Psoas muscle (tissue), 8 donors: Measurements from ENCODE around the gene RNF212. TPM values are rescaled to one million over a fixed set of nuclear protein-coding genes. Genes with fewer than 3 reads are reported as not detected.

ENCODE experiments used
- ATAC-seq, 4 donors: fragments of 200-7000 bp; cut with Tn5 transposase; one replicate each; pipeline ENCODE4 v1.9.1; 2020; ENCODE audit warnings: moderate library complexity in 3 of 4, mild to moderate bottlenecking in 2 of 4
- DNase-seq, 2 donors: peaks; one replicate each; pipeline ENCODE4 v3.0.0-alpha.2; 2020
- H3K27ac ChIP-seq: fragments of 200-600 bp; one replicate; pipeline ENCODE4 v1.8.0; 2022
- H3K27me3 ChIP-seq, 3 donors: fragments of 200-600 bp in 1 of 3; one replicate each; pipeline versions ENCODE4 v1.6.1 to v1.8.0; 2013 to 2022; ENCODE audit warnings: low read length in 2 of 3, mild to moderate bottlenecking in 2 of 3, moderate library complexity in 1 of 3; ENCODE audit not compliant: insufficient read depth in 3 of 3
- H3K36me3 ChIP-seq, 2 donors: fragments of 200-600 bp in 1 of 2; one replicate each; pipeline versions ENCODE4 v1.6.1 to v1.8.0; 2013 to 2022; ENCODE audit warnings: low read depth in 1 of 2, mild to moderate bottlenecking in 1 of 2, moderate library complexity in 1 of 2; ENCODE audit not compliant: insufficient read depth in 1 of 2
- H3K4me1 ChIP-seq: fragments of 200-600 bp; one replicate; pipeline ENCODE4 v1.8.0; 2022
- H3K4me3 ChIP-seq: fragments of 200-600 bp; one replicate; pipeline ENCODE4 v1.8.0; 2022; ENCODE audit warnings: mild to moderate bottlenecking
- H3K9me3 ChIP-seq: fragments of 200-600 bp; one replicate; pipeline ENCODE4 v1.8.0; 2022
- WGBS, 3 donors: extraction: QIAGEN DNeasy Blood & Tissue Kit; methylation state at CpG; one replicate each; pipeline versions ENCODE4 v1.1.6 to v1.1.7; 2013; 5-methylcytosine and 5-hydroxymethylcytosine counted together
- intact Hi-C, 2 donors: fragments of 100-400 bp; cut with DNase I; formaldehyde crosslinking; loops; one replicate each; pipeline versions ENCODE4 v1.11.0 to v1.14.2; 2022
- polyA plus RNA-seq, 3 donors: library from polyadenylated mRNA; stranded (reverse); fragments of 200-250 nt; gene quantifications; one replicate each; pipeline ENCODE4 v1.2.3, GENCODE V29; 2013
- total RNA-seq, 4 donors: library from RNA; stranded (reverse); fragmentation: NEBNext Ultra II Directional in 2 of 4; extraction: Animal tissue kit (Norgen Biotek cat#: 25700) in 2 of 4; gene quantifications; one replicate each; pipeline versions ENCODE4 v1.2.1 to v1.2.4, GENCODE V29; 2021 to 2023
- TF ChIP-seq, protein P1 (sequence below): fragments of 200-600 bp; IDR thresholded peaks from one replicate; pipeline ENCODE4 v1.8.0; 2022; ENCODE audit warnings: antibody characterized with exemption
- donor health status: healthy with polysubstance abuse.
- donor health status: DM: no; HTN: no; CAD: no; lungs with moderate emphysema.
- donor health status: Bipolar disorder and iron deficiency.
- donor health status: healthy.
- donor health status: DM: yes; HTN: yes; CAD: no.
- donor health status: DM: no; HTN: no; CAD: no.
- donor health status: DM: no; HTN: no; CAD: no.
- donor health status: DM: yes; HTN: yes; CAD: no.

Gene RNF212
- total and polyA plus RNA-seq, 7 donors: 0.03 to 1.5 (median 0.42) TPM

DNA sequence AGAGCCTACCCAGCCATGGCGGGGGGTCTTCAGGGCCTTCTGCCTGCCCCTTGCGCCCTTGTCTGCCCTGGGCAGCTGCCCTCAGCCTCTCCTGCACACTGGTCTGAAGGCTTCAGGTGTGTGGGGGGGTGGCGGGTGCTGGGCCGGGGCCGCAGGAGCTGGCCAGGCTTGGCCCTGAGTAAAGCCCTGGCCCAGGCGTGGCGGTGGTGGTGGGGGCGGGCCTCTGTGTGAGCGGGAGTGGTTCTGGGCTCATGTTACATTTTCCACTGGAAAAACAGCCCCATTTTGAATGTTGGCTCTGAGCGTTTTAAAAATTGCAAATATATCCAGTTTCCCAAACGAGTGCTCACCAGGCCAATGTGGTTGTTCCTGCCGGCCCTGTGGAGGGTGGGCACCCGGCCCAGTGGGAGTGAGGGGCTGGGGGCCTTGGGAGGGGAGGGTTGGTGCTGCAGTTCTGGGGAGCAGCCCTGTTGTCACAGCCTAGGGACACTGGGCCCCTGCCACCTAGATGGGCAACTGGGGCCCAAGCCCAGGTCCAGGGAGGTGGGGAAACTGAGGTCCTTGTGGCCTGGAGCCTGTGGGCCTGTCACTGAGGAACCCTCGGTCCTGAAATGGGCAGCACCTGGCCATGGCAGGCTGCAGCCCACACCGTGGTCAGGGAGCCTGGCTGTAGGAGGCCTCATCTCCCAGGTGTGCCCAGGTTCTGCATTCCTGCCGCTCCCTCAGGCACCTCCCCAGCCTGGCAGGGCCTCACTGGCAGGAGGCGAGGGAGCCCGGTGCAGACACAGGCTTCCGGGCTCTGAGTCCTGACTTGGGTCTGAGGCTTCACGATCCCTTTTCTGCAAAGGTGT lies 73.6 kb downstream of the RNF212 start:
- TF ChIP-seq, protein P1, sequence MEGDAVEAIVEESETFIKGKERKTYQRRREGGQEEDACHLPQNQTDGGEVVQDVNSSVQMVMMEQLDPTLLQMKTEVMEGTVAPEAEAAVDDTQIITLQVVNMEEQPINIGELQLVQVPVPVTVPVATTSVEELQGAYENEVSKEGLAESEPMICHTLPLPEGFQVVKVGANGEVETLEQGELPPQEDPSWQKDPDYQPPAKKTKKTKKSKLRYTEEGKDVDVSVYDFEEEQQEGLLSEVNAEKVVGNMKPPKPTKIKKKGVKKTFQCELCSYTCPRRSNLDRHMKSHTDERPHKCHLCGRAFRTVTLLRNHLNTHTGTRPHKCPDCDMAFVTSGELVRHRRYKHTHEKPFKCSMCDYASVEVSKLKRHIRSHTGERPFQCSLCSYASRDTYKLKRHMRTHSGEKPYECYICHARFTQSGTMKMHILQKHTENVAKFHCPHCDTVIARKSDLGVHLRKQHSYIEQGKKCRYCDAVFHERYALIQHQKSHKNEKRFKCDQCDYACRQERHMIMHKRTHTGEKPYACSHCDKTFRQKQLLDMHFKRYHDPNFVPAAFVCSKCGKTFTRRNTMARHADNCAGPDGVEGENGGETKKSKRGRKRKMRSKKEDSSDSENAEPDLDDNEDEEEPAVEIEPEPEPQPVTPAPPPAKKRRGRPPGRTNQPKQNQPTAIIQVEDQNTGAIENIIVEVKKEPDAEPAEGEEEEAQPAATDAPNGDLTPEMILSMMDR: no peak
- WGBS, 3 donors: 56 to 66% (median 59%) methylated on average over 18 to 20 of the region's 20 CpGs
- no peak overlapping the region for H3K27ac ChIP-seq
- ATAC-seq (no peak), DNase-seq (peak in 1 of 2 donors; percentile 56)
- no peaks in the 10 kb centered on the region for H3K4me1 ChIP-seq
- intact Hi-C loops: no loop called here
- peaks cover 0 to 57% (median 8%) of the 10 kb centered on the region in 3 donors for H3K27me3 ChIP-seq
- H3K9me3 ChIP-seq: no peaks in the 10 kb centered on the region
- no peak overlapping the region for H3K4me3 ChIP-seq
- no peaks in the 10 kb centered on the region for H3K36me3 ChIP-seq

DNA sequence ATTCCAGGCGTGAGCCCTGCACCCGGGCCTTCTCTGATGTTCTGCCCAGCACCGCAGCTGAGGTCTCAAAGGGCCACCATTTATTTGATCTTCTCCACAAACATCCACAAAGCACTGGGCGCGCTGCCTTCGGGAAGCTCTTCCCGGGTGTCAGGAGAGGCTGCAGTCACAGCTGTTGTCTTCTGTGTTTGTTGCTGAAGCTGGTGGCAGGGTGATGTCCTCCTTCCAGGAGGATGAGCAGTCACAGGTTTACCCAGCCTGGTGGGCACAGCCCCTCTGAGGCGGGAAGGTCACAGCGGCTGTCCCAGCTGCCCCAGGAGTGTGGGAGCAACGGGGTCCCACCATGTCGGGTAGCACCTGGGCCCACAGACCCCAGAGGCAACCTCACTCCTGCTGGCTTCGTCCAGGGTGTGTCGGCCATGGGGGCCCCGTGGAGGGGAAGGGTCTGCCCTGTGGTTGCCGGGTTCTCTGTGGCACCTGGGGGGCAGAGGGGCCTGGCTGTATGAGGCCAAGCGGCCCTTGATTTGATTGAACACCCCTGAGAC lies 74.3 kb downstream of the RNF212 start:
- Histone ChIP-seq H3K9me3 (no peaks in the 10 kb centered on the region), H3K27ac (no peak overlapping the region), H3K36me3 (no peaks in the 10 kb centered on the region), H3K27me3 (peaks cover 0 to 57% (median 13%) of the 10 kb centered on the region in 3 donors), H3K4me3 (no peak overlapping the region), H3K4me1 (no peaks in the 10 kb centered on the region)
- TF ChIP-seq, protein P1: no peak
- intact Hi-C loops: no loop called here
- DNase-seq: no peak
- 53 to 67% (median 56%) methylated on average over 14 to 16 of the region's 16 CpGs for WGBS, 3 donors
- ATAC-seq: no peak

- H3K9me3 ChIP-seq: no peaks in the 10 kb centered on the region
- H3K4me3 ChIP-seq: no peak overlapping the region
- H3K4me1 ChIP-seq: no peaks in the 10 kb centered on the region
- intact Hi-C loops: no loop called here
- H3K27ac ChIP-seq: no peak overlapping the region
- DNase-seq: no peak
- peaks cover 0 to 66% (median 20%) of the 10 kb centered on the region in 3 donors for H3K27me3 ChIP-seq
- WGBS, 3 donors: 75 to 86% (median 78%) methylated on average over 25 to 26 of the region's 26 CpGs
- H3K36me3 ChIP-seq: no peaks in the 10 kb centered on the region
- ATAC-seq: no peak
- TF ChIP-seq, protein P1: no peak
These were observed 76.2 kb downstream of the RNF212 start for GRCh38 chr4:1036976-1037810.

DNA sequence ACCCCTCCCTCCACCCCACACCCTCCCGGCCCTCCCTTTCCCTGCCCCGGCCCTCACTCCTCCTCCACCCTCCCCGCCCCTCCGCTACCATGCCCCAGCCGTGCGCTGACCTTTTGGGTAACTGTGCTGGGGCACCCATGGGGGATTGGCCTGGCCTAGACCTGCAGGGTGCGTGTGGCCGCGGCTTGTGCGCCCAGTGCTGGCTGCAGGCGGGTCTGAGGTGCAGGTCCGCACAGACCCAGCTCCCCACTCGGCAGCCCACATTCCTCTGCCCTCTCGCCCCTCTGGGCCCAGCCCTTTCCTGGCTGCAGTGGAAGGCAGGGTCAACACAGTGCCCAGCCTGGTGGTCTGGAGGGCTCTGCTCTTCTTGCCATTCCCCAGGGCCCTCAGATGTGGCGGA lies 77.3 kb downstream of the RNF212 start:
- WGBS, 3 donors: 65 to 77% (median 67%) methylated on average over 12 to 15 of the region's 15 CpGs
- TF ChIP-seq, protein P1: no peak
- Histone ChIP-seq H3K27ac (no peak overlapping the region), H3K36me3 (no peaks in the 10 kb centered on the region), H3K4me1 (no peaks in the 10 kb centered on the region), H3K9me3 (no peaks in the 10 kb centered on the region), H3K4me3 (no peak overlapping the region), H3K27me3 (peaks cover 0 to 66% (median 21%) of the 10 kb centered on the region in 3 donors)
- DNase-seq (no peak), ATAC-seq (no peak)
- intact Hi-C loops: no loop called here
